K562 (cell line): ENCODE data around the gene RNLS. TPM values are rescaled to one million over a fixed set of nuclear protein-coding genes. Genes with fewer than 3 reads are reported as not detected.

Source experiments
- ATAC-seq: fragments of 200-7000 bp; cut with Tn5 transposase; 3 replicates; pipeline ENCODE4 v1.9.1; 2020; ENCODE audit warnings: moderate library complexity
- BruUV-seq: library from RNA; stranded (reverse); fragments of 400-500 nt; replicated peaks from 2 replicates; lab custom pipeline; 2021; lab: Mats Ljungman, UMichigan
- CTCF ChIA-PET: fragments of 300-600 bp; formaldehyde crosslinking; extraction: SDS; loops from one replicate; lab custom pipeline; 2021; ENCODE audit warnings: low intra/inter-chr PET ratio; lab: Yijun Ruan, JAX
- POLR2A ChIA-PET: fragments of 300-600, 350-650 bp; sonication (Branson Sonifier 250); formaldehyde crosslinking; extraction: SDS; loops from one replicate; lab custom pipeline; 2021; ENCODE audit warnings: antibody characterized with exemption, inconsistent platforms; lab: Yijun Ruan, JAX
- DNase-seq, 4 experiments: peaks; one replicate each; pipeline versions ENCODE4 v3.0.0 to v3.0.0-alpha.2; 2011 to 2018; ENCODE audit warnings: low spot score in 3 of 4, mixed read lengths in 3 of 4; ENCODE audit errors: extremely low read depth in 1 of 4
- FAIRE-seq: peaks from 2 replicates; lab custom pipeline; 2011; peaks lifted over from hg19 to GRCh38; lab: Jason Lieb, UNC
- H2AFZ ChIP-seq: 2 replicates; pipeline ENCODE4 v1.6.0; 2011; ENCODE audit warnings: low read depth, low read length, control low read depth, inconsistent platforms
- H3K27ac ChIP-seq: fragments of 200-600 bp; 3 replicates; pipeline ENCODE4 v1.8.0; 2011; ENCODE audit warnings: low read depth, mild to moderate bottlenecking, control low read depth, inconsistent platforms, low read length, moderate library complexity, mixed read lengths; ENCODE audit errors: extremely low read depth
- H3K27me3 ChIP-seq, 2 experiments: fragments of 300-600 bp in 1 of 2; 2 replicates in 1 of 2; 3 replicates in 1 of 2; pipeline versions ENCODE4 v1.6.0 to v1.8.0; 2011; ENCODE audit warnings: inconsistent platforms in 2 of 2, low read length in 2 of 2, mild to moderate bottlenecking in 1 of 2, mixed read lengths in 1 of 2, moderate library complexity in 1 of 2; ENCODE audit not compliant: control insufficient read depth in 2 of 2, insufficient read depth in 2 of 2
- H3K36me3 ChIP-seq: fragments of 300-600 bp; 3 replicates; pipeline ENCODE4 v1.8.0; 2011; ENCODE audit warnings: mild to moderate bottlenecking, low read length, inconsistent platforms; ENCODE audit not compliant: control insufficient read depth, insufficient read depth
- H3K4me1 ChIP-seq, 2 experiments: fragments of 200-600 bp in 1 of 2; replicated peaks in 1 of 2; 2 replicates in 1 of 2; 3 replicates in 1 of 2; pipeline versions ENCODE4 v1.5.1 to v1.8.0; 2011; ENCODE audit warnings: inconsistent platforms in 2 of 2, low read length in 2 of 2, mild to moderate bottlenecking in 1 of 2, mixed read lengths in 1 of 2, moderate library complexity in 1 of 2; ENCODE audit not compliant: control insufficient read depth in 2 of 2, insufficient read depth in 2 of 2
- H3K4me2 ChIP-seq: 2 replicates; pipeline ENCODE4 v1.6.1; 2011; ENCODE audit warnings: low read length, control low read depth, inconsistent platforms, mixed read lengths; ENCODE audit not compliant: insufficient read depth
- H3K4me3 ChIP-seq: fragments of 200-600 bp; sonication (generic), shearing (Covaris generic); 2 replicates; pipeline ENCODE4 v1.5.1; 2016; ENCODE audit warnings: control low read depth, inconsistent platforms
- H3K79me2 ChIP-seq: fragments of 200-600 bp; 3 replicates; pipeline ENCODE4 v1.8.0; 2011; ENCODE audit warnings: low read length, inconsistent platforms; ENCODE audit not compliant: control insufficient read depth, insufficient read depth
- H3K9ac ChIP-seq, 2 experiments: 2 replicates each; pipeline versions ENCODE4 v1.6.0 to v1.6.1; 2011; ENCODE audit warnings: low read depth in 2 of 2, low read length in 2 of 2, control low read depth in 1 of 2, inconsistent platforms in 1 of 2, mild to moderate bottlenecking in 1 of 2, mixed read lengths in 1 of 2; ENCODE audit not compliant: insufficient read depth in 1 of 2
- H3K9me1 ChIP-seq: one replicate; pipeline ENCODE4 v1.6.0; 2011; ENCODE audit warnings: inconsistent platforms, mild to moderate bottlenecking, low read length, moderate library complexity; ENCODE audit not compliant: control insufficient read depth, insufficient read depth
- H3K9me3 ChIP-seq: replicated peaks from 2 replicates; pipeline ENCODE4 v1.5.1; 2011; ENCODE audit warnings: low read depth, low read length, inconsistent platforms; ENCODE audit not compliant: control insufficient read depth, insufficient read depth
- H4K20me1 ChIP-seq: replicated peaks from 2 replicates; pipeline ENCODE4 v1.6.1; 2011; ENCODE audit warnings: low read length, inconsistent platforms, mixed read lengths; ENCODE audit not compliant: control insufficient read depth, insufficient read depth
- ATF1 ChIP-seq, 2 experiments: fragments of 450-650 bp in 1 of 2; IDR thresholded peaks; 2 replicates each; pipeline ENCODE4 v1.6.1; 2016; ENCODE audit warnings: missing compliant biosample characterization in 1 of 2, missing genetic modification characterization in 1 of 2
- ATF7 ChIP-seq: fragments of 450-650 bp; IDR thresholded peaks from 2 replicates; pipeline ENCODE4 v1.7.1; 2014; ENCODE audit warnings: mild to moderate bottlenecking, moderate library complexity
- CC2D1A ChIP-seq: fragments of 450-650 bp; IDR thresholded peaks from 2 replicates; pipeline ENCODE4 v1.6.1; 2017; ENCODE audit warnings: mild to moderate bottlenecking
- DLX4 ChIP-seq: fragments of 250-450 bp; sonication (Bioruptor Pico); IDR thresholded peaks from 2 replicates; pipeline ENCODE4 v1.6.1; 2021; ENCODE audit warnings: mild to moderate bottlenecking
- FOXJ2 ChIP-seq: fragments of 200-800 bp; sonication (Bioruptor generic); IDR thresholded peaks from 2 replicates; pipeline ENCODE4 v1.6.1; 2016; ENCODE audit warnings: missing genetic modification characterization, missing compliant biosample characterization
- PHB2 ChIP-seq: fragments of 450-650 bp; IDR thresholded peaks from 2 replicates; pipeline ENCODE4 v1.6.1; 2017; ENCODE audit warnings: low read depth
- SMAD4 ChIP-seq: fragments of 250-450 bp; sonication (Bioruptor Pico); conservative IDR thresholded peaks from 2 replicates; pipeline ENCODE4 v1.8.0; 2021; ENCODE audit warnings: inconsistent platforms, mild to moderate bottlenecking, moderate library complexity
- SNRNP70 ChIP-seq: fragments of 200-400 bp; formaldehyde crosslinking; optimal IDR thresholded peaks from 2 replicates; pipeline ENCODE3; 2017; ENCODE audit warnings: low read depth, low read length
- TARDBP ChIP-seq: fragments of 450-650 bp; IDR thresholded peaks from 2 replicates; pipeline ENCODE4 v1.6.1; 2016
- ZC3H11A ChIP-seq: IDR thresholded peaks from 2 replicates; pipeline ENCODE4 v1.6.1; 2012; ENCODE audit warnings: low read depth, low read length, improper control_type of control experiment
- ZNF3 ChIP-seq: fragments of 250-450 bp; sonication (Bioruptor Pico); IDR thresholded peaks from 2 replicates; pipeline ENCODE4 v1.5.0; 2021; ENCODE audit warnings: mild to moderate bottlenecking, moderate library complexity
- ZNF324 ChIP-seq: fragments of 250-450 bp; sonication (Bioruptor Pico); IDR thresholded peaks from 2 replicates; pipeline ENCODE4 v1.4.0; 2020; ENCODE audit warnings: mild to moderate bottlenecking
- WGBS: fragments of 100-300 bp; shearing (Covaris generic); methylation state at CpG from one replicate; pipeline ENCODE4 v1.1.6; 2016; ENCODE audit warnings: low coverage, mixed read lengths; ENCODE audit not compliant: insufficient coverage; ENCODE audit errors: missing lambda C conversion rate; 5-methylcytosine and 5-hydroxymethylcytosine counted together
- in situ Hi-C: fragments of 300-500 bp; cut with MboI; formaldehyde crosslinking; loops from 4 replicates; pipeline ENCODE4 v1.15.0; 2018; ENCODE audit warnings: inconsistent platforms, mixed read lengths
- intact Hi-C: fragments of 100-400 bp; cut with micrococcal nuclease; formaldehyde crosslinking; loops from 2 replicates; pipeline ENCODE4 v1.14.2; 2022
- polyA plus RNA-seq, 8 experiments: library from polyadenylated mRNA; depleted of rRNA in 4 of 8; stranded (reverse) in 5 of 8; unstranded in 3 of 8; fragments of >200 nt; fragmentation: Nextera tagmentation in 2 of 8; fragmentation: Illumina TruSeq in 1 of 8; extraction: Ambion mirVana in 2 of 8; extraction: Trizol in 1 of 8; gene quantifications; 2 replicates each; pipeline versions ENCODE4 v1.2.1 to v1.2.3, GENCODE V29; 2011 to 2014; ENCODE audit warnings: inconsistent platforms in 1 of 8, missing spikeins in 1 of 8
- total RNA-seq, 7 experiments: library from RNA; depleted of rRNA in 6 of 7; stranded (reverse); fragments of >200 nt in 6 of 7; fragmentation: Illumina TruSeq in 2 of 7; extraction: Trizol in 2 of 7; gene quantifications; 2 replicates each; pipeline versions ENCODE4 v1.2.1 to v1.2.3, GENCODE V29; 2011 to 2021; ENCODE audit warnings: low replicate concordance in 1 of 7
- TF ChIP-seq, protein P1 (sequence below): sonication (generic); formaldehyde crosslinking; IDR thresholded peaks from 2 replicates; pipeline ENCODE4 v1.8.0; 2023; ENCODE audit warnings: mild to moderate bottlenecking, missing genetic modification reagents

Gene RNLS
- total and polyA plus RNA-seq, 9 of the 15 experiments (the other 6 are each of a cell fraction or from before 2014, with no cell fraction given) = 0.14 to 0.72 (median 0.41) TPM; not detected in 3

- Histone ChIP-seq H4K20me1 (no peaks in the 10 kb centered on the region), H3K79me2 (no peaks in the 10 kb centered on the region), H3K27me3 (no peaks in the 10 kb centered on the region), H3K27ac (no peak overlapping the region), H3K9me3 (no peaks in the 10 kb centered on the region), H2AFZ (no peak overlapping the region), H3K4me1 (no peaks in the 10 kb centered on the region), H3K9ac (no peak overlapping the region), H3K4me2 (no peak overlapping the region), H3K4me3 (no peak overlapping the region), H3K9me1 (no peaks in the 10 kb centered on the region), H3K36me3 (no peaks in the 10 kb centered on the region)
- WGBS = 0% methylated on average over 2 of the region's 2 CpGs
- intact Hi-C loops = no loop called here
- in situ Hi-C loops = no loop called here
- ChIA-PET CTCF (no interaction called here), POLR2A (no interaction called here)
- TF ChIP-seq ZNF3 (CRISPR knock-in tag) = no peak
- TF ChIP-seq DLX4 (CRISPR knock-in tag) = no peak
- TF ChIP-seq CC2D1A = no peak
- no peak for TF ChIP-seq ZNF324 (CRISPR knock-in tag)
- no peak for TF ChIP-seq ZC3H11A
- TF ChIP-seq PHB2 = no peak
- TF ChIP-seq SMAD4 (CRISPR knock-in tag) = no peak
- no peak for TF ChIP-seq SNRNP70
- no peak for TF ChIP-seq FOXJ2
- no peak for TF ChIP-seq ATF1 (CRISPR knock-in tag; IDR thresholded peaks at IDR 0.05)
- no peak for TF ChIP-seq ATF1 (tag; IDR thresholded peaks at IDR 0.05)
- TF ChIP-seq ATF7 = no peak
- no peak for TF ChIP-seq TARDBP
- TF ChIP-seq, protein P1, sequence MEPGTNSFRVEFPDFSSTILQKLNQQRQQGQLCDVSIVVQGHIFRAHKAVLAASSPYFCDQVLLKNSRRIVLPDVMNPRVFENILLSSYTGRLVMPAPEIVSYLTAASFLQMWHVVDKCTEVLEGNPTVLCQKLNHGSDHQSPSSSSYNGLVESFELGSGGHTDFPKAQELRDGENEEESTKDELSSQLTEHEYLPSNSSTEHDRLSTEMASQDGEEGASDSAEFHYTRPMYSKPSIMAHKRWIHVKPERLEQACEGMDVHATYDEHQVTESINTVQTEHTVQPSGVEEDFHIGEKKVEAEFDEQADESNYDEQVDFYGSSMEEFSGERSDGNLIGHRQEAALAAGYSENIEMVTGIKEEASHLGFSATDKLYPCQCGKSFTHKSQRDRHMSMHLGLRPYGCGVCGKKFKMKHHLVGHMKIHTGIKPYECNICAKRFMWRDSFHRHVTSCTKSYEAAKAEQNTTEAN (CRISPR knock-in tag) = no peak
- FAIRE-seq (no peak), DNase-seq (no peak), ATAC-seq (no peak)
- BruUV-seq = no TSS peak
Observed at GRCh38 chr10:88379575-88379974, 203.5 kb downstream of the RNLS start.
